ENCODE measurements around the gene CBX6.
"Not testable (repeated sequence)": the region's sequence is repeated elsewhere in the genome, so short reads cannot be mapped to it uniquely, and the experiment has no call there.

The CBX6 gene

GRCh38 chr22:38860283-38861169 is 11.5 kb downstream of the CBX6 start:
- DNase-seq = peak; percentile 17

GRCh38 chr22:38859581-38860282 is 12.3 kb downstream of the CBX6 start:
- no peak for DNase-seq

GRCh38 chr22:38858492-38858891 is 13.5 kb downstream of the CBX6 start:
- no peak for DNase-seq

GRCh38 chr22:38854476-38854875 is 17.5 kb downstream of the CBX6 start:
- not testable (repeated sequence) for DNase-seq

GRCh38 chr22:38853883-38854282 is 18.1 kb downstream of the CBX6 start:
- DNase-seq = not testable (repeated sequence)

- no peak for DNase-seq
These were observed 18.8 kb downstream of the CBX6 start for GRCh38 chr22:38853196-38853651.

- DNase-seq = no peak
These were observed 19.5 kb downstream of the CBX6 start for GRCh38 chr22:38852522-38852921.

- DNase-seq = no peak
These were observed 20.8 kb downstream of the CBX6 start for GRCh38 chr22:38850941-38851849.

- DNase-seq = no peak
These were observed 21.6 kb downstream of the CBX6 start for GRCh38 chr22:38850399-38850798.

GRCh38 chr22:38849811-38850210 is 22.2 kb downstream of the CBX6 start:
- no peak for DNase-seq

- DNase-seq = no peak
These were observed 25.6 kb downstream of the CBX6 start for GRCh38 chr22:38846412-38846811.

GRCh38 chr22:38845004-38845740 is 26.8 kb downstream of the CBX6 start:
- no peak for DNase-seq

GRCh38 chr22:38844315-38845003 is 27.6 kb downstream of the CBX6 start:
- no peak for DNase-seq

- peak; percentile 64 for DNase-seq
These were observed 28.2 kb downstream of the CBX6 start, which contains the start of gene NPTXR for GRCh38 chr22:38843657-38844314. TSS of gene NPTXR (minus strand) at chr22:38844028.

- peak; percentile 68 for DNase-seq
These were observed 28.8 kb downstream of the CBX6 start for GRCh38 chr22:38843201-38843656.

GRCh38 chr22:38842512-38843200 is 29.4 kb downstream of the CBX6 start:
- DNase-seq = no peak

- no peak for DNase-seq
These were observed 30.4 kb downstream of the CBX6 start for GRCh38 chr22:38841635-38842034.

- DNase-seq = no peak
These were observed 30.8 kb downstream of the CBX6 start for GRCh38 chr22:38841211-38841610.

GRCh38 chr22:38840129-38840528 is 31.9 kb downstream of the CBX6 start:
- no peak for DNase-seq

GRCh38 chr22:38839686-38840085 is 32.3 kb downstream of the CBX6 start:
- DNase-seq = no peak

Measured in activated T-cell treated with anti-CD3 and anti-CD28 coated beads, Interleukin-2, amount 50 U/mL, for 1 hour (primary cell).